CD8-positive, alpha-beta memory T cell (primary cell): ENCODE results near the gene GPER1. TPM values are rescaled to one million over a fixed set of nuclear protein-coding genes. Genes with fewer than 3 reads are reported as not detected.

ENCODE experiments used
- CTCF ChIA-PET: fragments of 350-600 bp; sonication (Branson Sonifier 250); formaldehyde crosslinking; loops from one replicate; lab custom pipeline; 2021; ENCODE audit warnings: antibody characterized with exemption; lab: Charles Lee
- POLR2A ChIA-PET: fragments of 350-600 bp; sonication (Branson Sonifier 250); formaldehyde crosslinking; loops from one replicate; lab custom pipeline; 2021; ENCODE audit warnings: antibody characterized with exemption; lab: Charles Lee
- DNase-seq, 5 donors: peaks; one replicate each; pipeline versions ENCODE4 v3.0.0 to v3.0.0-alpha.2; 2020 to 2022; ENCODE audit warnings: mixed read lengths in 1 of 5
- H3K27ac ChIP-seq: one replicate; pipeline ENCODE4 v1.7.0; 2013; ENCODE audit warnings: low read depth, mild to moderate bottlenecking, low read length, moderate library complexity
- H3K27me3 ChIP-seq: 2 replicates; pipeline ENCODE4 v1.7.0; 2013; ENCODE audit warnings: low read length, mild to moderate bottlenecking; ENCODE audit not compliant: insufficient read depth, poor library complexity, severe bottlenecking
- H3K36me3 ChIP-seq: 2 replicates; pipeline ENCODE4 v1.7.0; 2013; ENCODE audit warnings: mild to moderate bottlenecking, low read length, moderate library complexity; ENCODE audit not compliant: insufficient read depth
- H3K4me1 ChIP-seq: 2 replicates; pipeline ENCODE4 v1.7.0; 2013; ENCODE audit warnings: mild to moderate bottlenecking, low read length, moderate library complexity; ENCODE audit not compliant: insufficient read depth
- H3K4me3 ChIP-seq: 2 replicates; pipeline ENCODE4 v1.7.0; 2013; ENCODE audit warnings: mild to moderate bottlenecking, low read length
- H3K9me3 ChIP-seq: 2 replicates; pipeline ENCODE4 v1.7.0; 2013; ENCODE audit warnings: mild to moderate bottlenecking, low read length
- H3K27ac Mint-ChIP-seq, 8 donors: one replicate each; pipeline ENCODE4 v1.8.0; 2020 to 2021; ENCODE audit warnings: mixed read lengths in 8 of 8, mild to moderate bottlenecking in 6 of 8, inconsistent platforms in 3 of 8, moderate library complexity in 3 of 8
- H3K27me3 Mint-ChIP-seq, 2 donors: one replicate each; pipeline ENCODE4 v1.8.0; 2020 to 2021; ENCODE audit warnings: mixed read lengths in 2 of 2, mild to moderate bottlenecking in 1 of 2, moderate library complexity in 1 of 2
- H3K36me3 Mint-ChIP-seq, 3 donors: one replicate each; pipeline ENCODE4 v1.8.0; 2020 to 2021; ENCODE audit warnings: mixed read lengths in 3 of 3, inconsistent platforms in 1 of 3, mild to moderate bottlenecking in 1 of 3
- H3K4me1 Mint-ChIP-seq, 3 donors: one replicate each; pipeline ENCODE4 v1.8.0; 2020 to 2021; ENCODE audit warnings: mixed read lengths in 3 of 3, inconsistent platforms in 1 of 3, mild to moderate bottlenecking in 1 of 3
- H3K4me3 Mint-ChIP-seq, 7 donors: one replicate each; pipeline ENCODE4 v1.8.0; 2020 to 2021; ENCODE audit warnings: mixed read lengths in 7 of 7, mild to moderate bottlenecking in 6 of 7, moderate library complexity in 4 of 7, inconsistent platforms in 2 of 7
- H3K9me3 Mint-ChIP-seq, 5 donors: one replicate each; pipeline ENCODE4 v1.8.0; 2020 to 2022; ENCODE audit warnings: mixed read lengths in 5 of 5, mild to moderate bottlenecking in 3 of 5, moderate library complexity in 2 of 5, inconsistent platforms in 1 of 5
- polyA plus RNA-seq: library from polyadenylated mRNA; unstranded; fragments of 300-500 nt; fragmentation: Illumina TruSeq; gene quantifications from one replicate; pipeline ENCODE4 v1.2.3, GENCODE V29; 2021
- total RNA-seq, 2 experiments: library from RNA; stranded (reverse); gene quantifications; one replicate each; pipeline ENCODE4 v1.2.3, GENCODE V29; 2021

The GPER1 gene
- total and polyA plus RNA-seq, 3 experiments from 2014 or later: 0.17 TPM; not detected in 2

- DNase-seq: peak; percentile 81 to 92 (median 89)
- Mint-ChIP-seq H3K36me3 (peaks cover 0 to 1% (median 0%) of the 10 kb centered on the region in 3 donors), H3K27ac (peak within 1 kb of the TSS; percentile 67 to 90 (median 86)), H3K4me3 (peak within 1 kb of the TSS; percentile 83 to 92 (median 87)), H3K27me3 (no peaks in the 10 kb centered on the region), H3K9me3 (no peaks in the 10 kb centered on the region), H3K4me1 (peaks cover 57 to 72% (median 59%) of the 10 kb centered on the region in 3 donors)
- Histone ChIP-seq H3K27me3 (no peaks in the 10 kb centered on the region), H3K4me1 (peaks cover 65% of the 10 kb centered on the region), H3K9me3 (no peaks in the 10 kb centered on the region), H3K27ac (peak within 1 kb of the TSS; percentile 76), H3K4me3 (peak within 1 kb of the TSS; percentile 68), H3K36me3 (no peaks in the 10 kb centered on the region)
- POLR2A ChIA-PET: interaction anchor here (1.3 to 1.6 kb wide), 4 partner anchors 14 to 19 kb away, joined by 3 to 6 read pairs (median 4); no protein-coding TSS in a partner anchor
- CTCF ChIA-PET: interaction anchor here (0.7 to 4.5 kb wide), 8 partner anchors 9 to 71 kb away, joined by 3 to 28 read pairs (median 6); no protein-coding TSS in a partner anchor
These were observed 43.5 kb upstream of the GPER1 start, which contains the start of gene GPR146 for GRCh38 chr7:1044189-1045068. Gene GPR146, plus strand, starts transcription at chr7:1044546. Its CDS starts 12,970 bp downstream, at chr7:1057516.

DNA sequence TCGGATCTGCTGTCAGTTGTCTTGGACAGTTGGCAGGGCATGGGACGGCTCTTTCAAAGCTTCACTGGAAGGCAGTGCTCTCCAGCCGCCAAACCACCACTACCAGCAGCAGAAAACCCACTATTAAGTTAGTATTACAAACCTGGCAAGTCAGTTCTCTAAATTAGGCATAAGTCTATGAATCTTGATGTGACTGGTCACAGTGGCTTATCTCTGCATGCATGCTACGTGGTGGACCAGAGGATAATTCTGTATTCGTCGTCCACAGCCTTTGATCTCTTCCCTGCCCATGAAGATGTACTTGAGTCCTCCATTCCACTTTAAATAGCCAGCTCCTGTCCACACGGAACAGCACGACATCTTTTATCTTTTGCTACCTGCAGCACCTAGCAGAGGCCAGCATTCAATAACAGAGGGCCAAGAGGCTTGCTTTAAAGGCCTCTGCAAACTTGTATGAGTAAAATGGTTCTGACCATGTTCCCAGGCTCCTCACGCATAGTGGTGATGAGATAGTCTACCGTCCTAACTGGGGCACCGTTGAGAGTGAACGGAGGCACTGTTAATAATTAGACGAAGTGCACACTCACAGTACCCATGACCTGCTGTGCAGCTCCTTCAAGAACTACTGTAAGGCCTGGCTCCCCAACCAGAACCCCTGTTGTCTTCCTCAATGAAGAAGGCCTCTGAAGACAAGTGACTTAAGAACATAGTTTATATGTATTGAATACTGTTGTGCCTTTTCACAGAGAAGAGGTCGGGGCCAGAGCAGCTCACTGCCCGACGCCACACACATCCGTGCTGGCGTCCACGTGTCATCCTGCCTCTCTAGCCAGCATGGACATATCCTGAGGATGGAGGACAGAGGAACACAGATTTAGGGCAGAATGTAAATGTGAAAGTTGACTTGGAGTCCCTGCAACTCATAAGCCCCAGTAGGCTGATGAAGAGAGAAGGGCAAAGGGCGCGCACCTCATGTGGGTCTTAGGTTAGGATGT lies 42.5 kb upstream of the GPER1 start:
- CTCF ChIA-PET: interaction anchor here (1.0 to 4.5 kb wide), 7 partner anchors 8 to 52 kb away, joined by 4 to 28 read pairs (median 7); no protein-coding TSS in a partner anchor
- H3K27me3 ChIP-seq: no peaks in the 10 kb centered on the region
- H3K27ac ChIP-seq: peak overlapping the region; percentile 33
- Mint-ChIP-seq H3K36me3 (peaks cover 0 to 1% (median 0%) of the 10 kb centered on the region in 3 donors), H3K4me3 (peak overlapping the region; percentile 82 to 92 (median 87)), H3K4me1 (peaks cover 57 to 75% (median 62%) of the 10 kb centered on the region in 3 donors), H3K9me3 (no peaks in the 10 kb centered on the region), H3K27ac (peak overlapping the region; percentile 36 to 90 (median 86)), H3K27me3 (no peaks in the 10 kb centered on the region)
- peak overlapping the region; percentile 25 for H3K4me3 ChIP-seq
- no peak for DNase-seq
- H3K4me1 ChIP-seq: peaks cover 69% of the 10 kb centered on the region
- POLR2A ChIA-PET: interaction anchor here (0.6 to 1.6 kb wide), 4 partner anchors 15 to 30 kb away, joined by 3 to 6 read pairs (median 4); no protein-coding TSS in a partner anchor
- no peaks in the 10 kb centered on the region for H3K36me3 ChIP-seq
- H3K9me3 ChIP-seq: no peaks in the 10 kb centered on the region

DNA sequence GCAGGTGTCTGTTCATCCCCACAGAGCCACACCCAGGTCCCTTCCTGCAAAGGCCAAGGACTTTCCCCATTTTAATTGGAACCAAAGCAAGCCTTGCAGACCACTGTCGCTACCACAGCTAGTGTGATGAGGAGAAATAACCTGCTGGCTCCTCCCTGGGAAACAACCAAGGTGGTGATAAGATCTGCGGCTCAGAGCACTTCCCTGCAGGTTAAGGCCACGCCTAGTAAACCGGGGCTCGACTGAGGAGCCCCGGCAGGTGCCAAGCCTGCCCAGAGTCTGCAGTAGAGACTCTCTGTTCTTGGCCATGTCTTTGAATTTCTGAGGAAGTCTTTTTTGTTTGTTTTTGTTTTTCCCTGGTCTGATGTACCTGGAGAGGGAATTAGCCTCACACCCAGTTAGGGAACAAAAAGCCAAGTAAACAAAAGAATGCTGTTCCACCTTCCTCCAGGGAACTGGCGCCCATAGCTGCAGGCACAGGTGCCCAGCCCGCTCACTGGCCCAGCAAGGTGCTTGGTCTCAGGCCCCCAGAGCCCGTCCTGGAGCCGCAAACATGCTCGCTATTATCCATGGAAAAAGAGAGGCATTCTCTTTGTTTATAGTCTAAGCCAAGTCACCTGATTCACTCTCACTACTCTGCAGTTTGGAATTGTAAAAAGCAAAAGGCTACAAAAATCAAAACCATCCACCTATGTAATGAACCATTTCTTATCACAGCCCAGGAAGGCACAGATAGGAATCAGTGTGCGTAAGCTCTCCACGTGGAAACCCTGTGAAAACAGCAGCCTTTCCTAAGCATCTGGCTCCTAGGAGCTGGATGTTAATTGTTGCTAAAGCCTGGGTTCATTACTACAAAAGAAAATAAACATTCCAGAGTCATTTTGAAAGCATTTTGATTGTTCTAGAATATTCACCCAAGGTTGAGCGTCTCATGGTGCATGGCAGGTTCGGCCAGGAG lies 40.9 kb upstream of the GPER1 start:
- H3K4me3 Mint-ChIP-seq: peak overlapping the region; percentile 23 to 88 (median 46)
- Histone ChIP-seq H3K4me3 (peak overlapping the region; percentile 39), H3K9me3 (no peaks in the 10 kb centered on the region), H3K27ac (no peak overlapping the region), H3K4me1 (peaks cover 69% of the 10 kb centered on the region), H3K27me3 (no peaks in the 10 kb centered on the region), H3K36me3 (no peaks in the 10 kb centered on the region)
- peaks cover 47 to 68% (median 60%) of the 10 kb centered on the region in 3 donors for H3K4me1 Mint-ChIP-seq
- peak; percentile 33 to 68 (median 45) for DNase-seq
- H3K9me3 Mint-ChIP-seq: no peaks in the 10 kb centered on the region
- CTCF ChIA-PET: interaction anchor here (1.0 to 1.3 kb wide), 2 partner anchors 19 to 54 kb away, joined by 4 to 6 read pairs; no protein-coding TSS in a partner anchor
- no peaks in the 10 kb centered on the region for H3K36me3 Mint-ChIP-seq
- POLR2A ChIA-PET: no interaction called here
- H3K27ac Mint-ChIP-seq: peak overlapping the region in 5 of 8 donors; percentile 3 to 66 (median 42)
- H3K27me3 Mint-ChIP-seq: no peaks in the 10 kb centered on the region

- H3K27ac Mint-ChIP-seq: no peak overlapping the region
- Histone ChIP-seq H3K27ac (no peak overlapping the region), H3K36me3 (no peaks in the 10 kb centered on the region), H3K4me1 (peaks cover 55% of the 10 kb centered on the region), H3K9me3 (no peaks in the 10 kb centered on the region), H3K27me3 (no peaks in the 10 kb centered on the region), H3K4me3 (no peak overlapping the region)
- H3K36me3 Mint-ChIP-seq: no peaks in the 10 kb centered on the region
- H3K27me3 Mint-ChIP-seq: no peaks in the 10 kb centered on the region
- H3K4me1 Mint-ChIP-seq: peaks cover 32 to 50% (median 45%) of the 10 kb centered on the region in 3 donors
- no peaks in the 10 kb centered on the region for H3K9me3 Mint-ChIP-seq
- no peak for DNase-seq
- no peak overlapping the region for H3K4me3 Mint-ChIP-seq
- CTCF ChIA-PET: interaction anchor here (0.6 kb wide), 1 partner anchor 56 kb away, joined by 3 read pairs; no protein-coding TSS in a partner anchor
- POLR2A ChIA-PET: no interaction called here
These were observed 38.7 kb upstream of the GPER1 start for GRCh38 chr7:1049006-1049741.

- no peak overlapping the region for H3K27ac ChIP-seq
- Mint-ChIP-seq H3K27me3 (no peaks in the 10 kb centered on the region), H3K4me3 (no peak overlapping the region), H3K36me3 (no peaks in the 10 kb centered on the region), H3K4me1 (peaks cover 31 to 49% (median 44%) of the 10 kb centered on the region in 3 donors), H3K27ac (no peak overlapping the region), H3K9me3 (no peaks in the 10 kb centered on the region)
- ChIA-PET CTCF (interaction anchor here (0.6 to 4.4 kb wide), 3 partner anchors 15 to 57 kb away, joined by 3 to 17 read pairs (median 15); no protein-coding TSS in a partner anchor), POLR2A (no interaction called here)
- no peak overlapping the region for H3K4me3 ChIP-seq
- H3K4me1 ChIP-seq: peaks cover 60% of the 10 kb centered on the region
- H3K9me3 ChIP-seq: no peaks in the 10 kb centered on the region
- no peaks in the 10 kb centered on the region for H3K27me3 ChIP-seq
- no peaks in the 10 kb centered on the region for H3K36me3 ChIP-seq
- DNase-seq: no peak
These were observed 38.1 kb upstream of the GPER1 start for GRCh38 chr7:1049801-1050200.

GRCh38 chr7:1050254-1050906 lies 37.5 kb upstream of the GPER1 start:
- Histone ChIP-seq H3K4me3 (no peak overlapping the region), H3K4me1 (peaks cover 56% of the 10 kb centered on the region), H3K27me3 (no peaks in the 10 kb centered on the region), H3K27ac (no peak overlapping the region), H3K36me3 (no peaks in the 10 kb centered on the region), H3K9me3 (no peaks in the 10 kb centered on the region)
- Mint-ChIP-seq H3K27ac (no peak overlapping the region), H3K27me3 (no peaks in the 10 kb centered on the region), H3K4me3 (no peak overlapping the region), H3K36me3 (no peaks in the 10 kb centered on the region), H3K9me3 (no peaks in the 10 kb centered on the region), H3K4me1 (peaks cover 25 to 46% (median 38%) of the 10 kb centered on the region in 3 donors)
- ChIA-PET CTCF (interaction anchor here (1.0 to 4.4 kb wide), 3 partner anchors 10 to 57 kb away, joined by 3 to 17 read pairs (median 15); no protein-coding TSS in a partner anchor), POLR2A (no interaction called here)
- no peak for DNase-seq
